Endothelial cell of umbilical vein (primary cell): ENCODE results near the gene PTH1R. TPM values are rescaled to one million over a fixed set of nuclear protein-coding genes. Genes with fewer than 3 reads are reported as not detected.

Experiments used
- BruUV-seq: library from RNA; stranded (reverse); fragments of 400-500 nt; replicated peaks from 2 replicates; lab custom pipeline; 2021; lab: Mats Ljungman, UMichigan
- CTCF ChIA-PET: fragments of 300-600, 350-600 bp; sonication (Branson Sonifier 250); formaldehyde crosslinking; loops from one replicate; lab custom pipeline; 2021; ENCODE audit warnings: antibody characterized with exemption, inconsistent platforms; lab: Charles Lee
- POLR2A ChIA-PET: fragments of 300-600, 350-600 bp; sonication (Branson Sonifier 250); formaldehyde crosslinking; loops from one replicate; lab custom pipeline; 2021; ENCODE audit warnings: antibody characterized with exemption, inconsistent platforms; lab: Charles Lee
- DNase-seq: peaks from one replicate; pipeline ENCODE4 v3.0.0-alpha.2; 2011; ENCODE audit warnings: low read depth, low spot score
- FAIRE-seq: peaks from 2 replicates; lab custom pipeline; 2011; peaks lifted over from hg19 to GRCh38; lab: Jason Lieb, UNC
- H2AFZ ChIP-seq: 2 replicates; pipeline ENCODE4 v1.6.0; 2012; ENCODE audit warnings: low read depth, low read length, control low read depth, inconsistent platforms
- H3K27ac ChIP-seq: 2 replicates; pipeline ENCODE4 v1.5.1; 2011; ENCODE audit warnings: low read depth, mild to moderate bottlenecking, control low read depth, low read length, moderate library complexity; ENCODE audit not compliant: insufficient read depth
- H3K27me3 ChIP-seq, 2 experiments: 2 replicates each; pipeline versions ENCODE4 v1.6.0 to v1.6.1; 2011; ENCODE audit warnings: low read length in 2 of 2, mixed read lengths in 1 of 2; ENCODE audit not compliant: control insufficient read depth in 2 of 2, insufficient read depth in 2 of 2
- H3K36me3 ChIP-seq, 2 experiments: 2 replicates in 1 of 2; 3 replicates in 1 of 2; pipeline ENCODE4 v1.5.1; 2011; ENCODE audit warnings: low read length in 2 of 2, mild to moderate bottlenecking in 1 of 2, moderate library complexity in 1 of 2; ENCODE audit not compliant: control insufficient read depth in 2 of 2, insufficient read depth in 2 of 2; ENCODE audit errors: extremely low read depth in 1 of 2
- H3K4me1 ChIP-seq: 3 replicates; pipeline ENCODE4 v1.5.1; 2011; ENCODE audit warnings: mild to moderate bottlenecking, low read length; ENCODE audit not compliant: control insufficient read depth, insufficient read depth; ENCODE audit errors: extremely low read depth
- H3K4me2 ChIP-seq: 2 replicates; pipeline ENCODE4 v1.6.1; 2011; ENCODE audit warnings: low read length, control low read depth, mixed read lengths; ENCODE audit not compliant: insufficient read depth
- H3K4me3 ChIP-seq, 3 experiments: fragments of 200-600 bp in 1 of 3; sonication (generic), shearing (Covaris generic) in 1 of 3; replicated peaks in 1 of 3; 2 replicates each; pipeline ENCODE4 v1.5.1; 2011 to 2016; ENCODE audit warnings: control low read depth in 3 of 3, low read length in 3 of 3, mild to moderate bottlenecking in 2 of 3, inconsistent platforms in 1 of 3, low read depth in 1 of 3, moderate library complexity in 1 of 3; ENCODE audit not compliant: insufficient read depth in 1 of 3
- H3K79me2 ChIP-seq: 2 replicates; pipeline ENCODE4 v1.6.0; 2012; ENCODE audit warnings: low read length, inconsistent platforms; ENCODE audit not compliant: control insufficient read depth, insufficient read depth
- H3K9ac ChIP-seq: replicated peaks from 2 replicates; pipeline ENCODE3; 2011; ENCODE audit warnings: low read length, control low read depth; ENCODE audit not compliant: insufficient read depth; ENCODE audit errors: extremely low read depth
- H3K9me1 ChIP-seq: replicated peaks from 3 replicates; pipeline ENCODE4 v1.6.0; 2011; ENCODE audit warnings: mild to moderate bottlenecking, low read length; ENCODE audit not compliant: control insufficient read depth, insufficient read depth; ENCODE audit errors: extremely low read depth
- H3K9me3 ChIP-seq: replicated peaks from 2 replicates; pipeline ENCODE4 v1.5.1; 2012; ENCODE audit warnings: low read length, inconsistent platforms; ENCODE audit not compliant: control insufficient read depth, insufficient read depth
- H4K20me1 ChIP-seq: replicated peaks from 2 replicates; pipeline ENCODE3; 2011; ENCODE audit warnings: mild to moderate bottlenecking, low read length; ENCODE audit not compliant: control insufficient read depth, insufficient read depth; ENCODE audit errors: extremely low read depth
- GATA2 ChIP-seq: IDR thresholded peaks from 2 replicates; pipeline ENCODE4 v1.7.0; 2011; ENCODE audit warnings: low read depth, mild to moderate bottlenecking, moderate library complexity, mixed read lengths, low read length; ENCODE audit not compliant: insufficient read length, insufficient read depth
- MYC ChIP-seq: IDR thresholded peaks from one replicate; pipeline ENCODE4 v1.6.1; 2011; ENCODE audit warnings: mild to moderate bottlenecking, low read depth, low read length
- POLR2A ChIP-seq: IDR thresholded peaks from 2 replicates; pipeline ENCODE4 v1.6.1; 2012; ENCODE audit warnings: low read depth, mild to moderate bottlenecking, control low read depth, low read length
- POLR2AphosphoS5 ChIP-seq: IDR thresholded peaks from 2 replicates; pipeline ENCODE4 v1.6.1; 2012; ENCODE audit warnings: low read depth, mild to moderate bottlenecking, control low read depth, low read length, moderate library complexity; ENCODE audit not compliant: insufficient read depth
- dilution Hi-C: fragments of 300-500 bp; cut with MboI; formaldehyde crosslinking; loops from one replicate; pipeline ENCODE4 v1.15.0; 2019; ENCODE audit warnings: low sequenced_read_pairs; ENCODE audit not compliant: extremely low pct_ligation_motif_present
- intact Hi-C: fragments of 100-400 bp; cut with micrococcal nuclease; formaldehyde crosslinking; loops from one replicate; pipeline ENCODE4 v1.10.0; 2022
- polyA plus RNA-seq, 4 experiments: library from polyadenylated mRNA; depleted of rRNA in 3 of 4; stranded (reverse) in 3 of 4; unstranded in 1 of 4; fragments of >200 nt; gene quantifications; 2 replicates each; pipeline versions ENCODE4 v1.2.1 to v1.2.3, GENCODE V29; 2011 to 2012; ENCODE audit warnings: missing spikeins in 1 of 4
- total RNA-seq: library from RNA; stranded (reverse); gene quantifications from 2 replicates; pipeline ENCODE4 v1.2.3, GENCODE V29; 2021
- TF ChIP-seq, protein P1 (sequence below), 2 donors: IDR thresholded peaks; 1 replicate in 1 of 2; 2 replicates in 1 of 2; pipeline ENCODE4 v1.5.1; 2011; ENCODE audit warnings: low read length in 2 of 2, mild to moderate bottlenecking in 2 of 2, moderate library complexity in 2 of 2, control low read depth in 1 of 2, inconsistent platforms in 1 of 2, low read depth in 1 of 2; ENCODE audit not compliant: insufficient read depth in 1 of 2; ENCODE audit errors: extremely low read depth in 1 of 2
- TF ChIP-seq, protein P2 (sequence below): IDR thresholded peaks from 2 replicates; pipeline ENCODE4 v1.6.1; 2011; ENCODE audit not compliant: insufficient read depth, insufficient read length

The PTH1R gene
- total and polyA plus RNA-seq, 2 donors (not counting 3 experiments of a cell fraction or from before 2014, with no cell fraction given), result 0.08 to 0.46 TPM

DNA sequence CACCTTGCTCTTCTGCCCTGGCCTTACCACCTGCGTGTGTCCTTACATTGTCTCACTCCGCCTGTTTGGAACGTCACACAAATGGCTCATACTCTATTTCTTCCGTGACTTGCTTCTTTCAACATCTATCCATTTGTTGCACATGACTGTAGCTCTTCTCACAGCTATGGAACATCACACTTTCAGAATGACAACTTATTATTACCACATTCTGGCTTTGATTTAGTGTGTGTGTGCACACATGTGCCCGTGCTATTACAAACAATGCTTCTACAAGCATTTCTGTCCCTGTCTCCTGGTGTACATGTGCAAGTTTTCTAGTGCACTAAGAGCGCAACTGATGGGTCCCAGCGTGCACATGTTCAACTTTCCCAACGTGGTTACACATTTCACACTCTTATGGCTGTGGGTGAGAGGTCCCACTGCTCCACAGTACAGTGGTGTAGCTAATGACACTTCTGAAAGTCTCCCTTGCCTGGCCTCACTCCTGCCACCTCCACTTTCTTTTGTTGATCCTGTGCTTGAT, 37.8 kb downstream of the PTH1R start:
- no peaks in the 10 kb centered on the region for H3K79me2 ChIP-seq
- FAIRE-seq, result no peak
- no peaks in the 10 kb centered on the region for H3K27me3 ChIP-seq
- no peak for DNase-seq
- intact Hi-C loops, result no loop called here
- no peak overlapping the region for H3K4me3 ChIP-seq
- ChIA-PET CTCF (interaction anchor here (2.5 kb wide), 1 partner anchor 20 kb away, joined by 10 read pairs; no protein-coding TSS in a partner anchor), POLR2A (no interaction called here)
- no peaks in the 10 kb centered on the region for H3K9me1 ChIP-seq
- TF ChIP-seq GATA2 (no peak), POLR2AphosphoS5 (no peak), POLR2A (no peak)
- TF ChIP-seq, protein P1, sequence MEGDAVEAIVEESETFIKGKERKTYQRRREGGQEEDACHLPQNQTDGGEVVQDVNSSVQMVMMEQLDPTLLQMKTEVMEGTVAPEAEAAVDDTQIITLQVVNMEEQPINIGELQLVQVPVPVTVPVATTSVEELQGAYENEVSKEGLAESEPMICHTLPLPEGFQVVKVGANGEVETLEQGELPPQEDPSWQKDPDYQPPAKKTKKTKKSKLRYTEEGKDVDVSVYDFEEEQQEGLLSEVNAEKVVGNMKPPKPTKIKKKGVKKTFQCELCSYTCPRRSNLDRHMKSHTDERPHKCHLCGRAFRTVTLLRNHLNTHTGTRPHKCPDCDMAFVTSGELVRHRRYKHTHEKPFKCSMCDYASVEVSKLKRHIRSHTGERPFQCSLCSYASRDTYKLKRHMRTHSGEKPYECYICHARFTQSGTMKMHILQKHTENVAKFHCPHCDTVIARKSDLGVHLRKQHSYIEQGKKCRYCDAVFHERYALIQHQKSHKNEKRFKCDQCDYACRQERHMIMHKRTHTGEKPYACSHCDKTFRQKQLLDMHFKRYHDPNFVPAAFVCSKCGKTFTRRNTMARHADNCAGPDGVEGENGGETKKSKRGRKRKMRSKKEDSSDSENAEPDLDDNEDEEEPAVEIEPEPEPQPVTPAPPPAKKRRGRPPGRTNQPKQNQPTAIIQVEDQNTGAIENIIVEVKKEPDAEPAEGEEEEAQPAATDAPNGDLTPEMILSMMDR (IDR thresholded peaks at IDR 0.05; ENCODE audit: extremely low read depth in 1 of 2, insufficient read depth in 1 of 2, low read depth in 1 of 2, low read length in 2 of 2), result no peak
- TF ChIP-seq, protein P2, sequence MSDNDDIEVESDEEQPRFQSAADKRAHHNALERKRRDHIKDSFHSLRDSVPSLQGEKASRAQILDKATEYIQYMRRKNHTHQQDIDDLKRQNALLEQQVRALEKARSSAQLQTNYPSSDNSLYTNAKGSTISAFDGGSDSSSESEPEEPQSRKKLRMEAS, result no peak
- H2AFZ ChIP-seq, result no peak overlapping the region
- H3K27ac ChIP-seq, result no peak overlapping the region
- no TSS peak for BruUV-seq
- no peak overlapping the region for H3K9ac ChIP-seq
- peaks cover 6% of the 10 kb centered on the region for H3K4me1 ChIP-seq
- dilution Hi-C loops, result no loop called here
- H4K20me1 ChIP-seq, result no peaks in the 10 kb centered on the region
- no peak overlapping the region for H3K4me2 ChIP-seq
- no peaks in the 10 kb centered on the region for H3K9me3 ChIP-seq
- peaks cover 1 to 2% of the 10 kb centered on the region in 2 experiments for H3K36me3 ChIP-seq

DNA sequence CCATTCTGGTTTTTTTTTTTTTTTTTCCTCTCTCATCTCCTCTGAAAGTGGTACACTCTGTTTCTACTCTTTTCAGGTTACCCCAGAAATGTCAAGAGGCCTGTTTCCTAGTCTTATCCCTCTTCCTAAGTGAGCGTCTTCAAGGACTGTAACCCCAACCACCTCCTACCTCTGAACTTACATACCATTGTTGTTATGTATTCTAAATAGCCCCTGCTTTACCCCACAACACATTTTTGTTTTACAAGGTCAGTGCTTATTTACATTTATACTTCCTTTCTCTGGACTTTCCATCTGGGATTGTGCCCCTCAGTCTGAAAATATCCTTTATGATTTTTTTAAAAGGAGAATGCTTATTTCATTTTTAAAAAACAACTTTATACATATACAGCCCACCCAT, 38.8 kb downstream of the PTH1R start:
- no peak overlapping the region for H3K4me2 ChIP-seq
- ChIA-PET POLR2A (no interaction called here), CTCF (no interaction called here)
- DNase-seq (no peak), FAIRE-seq (no peak)
- no peak overlapping the region for H2AFZ ChIP-seq
- H3K27me3 ChIP-seq, result no peaks in the 10 kb centered on the region
- no peak overlapping the region for H3K9ac ChIP-seq
- no peaks in the 10 kb centered on the region for H3K9me3 ChIP-seq
- H4K20me1 ChIP-seq, result no peaks in the 10 kb centered on the region
- no peaks in the 10 kb centered on the region for H3K9me1 ChIP-seq
- no TSS peak for BruUV-seq
- H3K4me1 ChIP-seq, result peaks cover 6% of the 10 kb centered on the region
- dilution Hi-C loops (no loop called here), intact Hi-C loops (no loop called here)
- no peak overlapping the region for H3K4me3 ChIP-seq
- no peaks in the 10 kb centered on the region for H3K79me2 ChIP-seq
- no peak overlapping the region for H3K27ac ChIP-seq
- peaks cover 5 to 10% of the 10 kb centered on the region in 2 experiments for H3K36me3 ChIP-seq
- TF ChIP-seq MYC, result no peak
